Nephron (organoid): ENCODE data around the gene MID1IP1.

Experiments
- H3K27ac Mint-ChIP-seq, 3 experiments: 2 replicates each; pipeline ENCODE4 v1.8.0; 2020; ENCODE audit warnings: mixed read lengths in 3 of 3, mild to moderate bottlenecking in 2 of 3, moderate library complexity in 1 of 3
- H3K27me3 Mint-ChIP-seq: 2 replicates; pipeline ENCODE4 v1.8.0; 2021; ENCODE audit warnings: low read depth, mild to moderate bottlenecking, moderate library complexity, mixed read lengths
- H3K36me3 Mint-ChIP-seq: 2 replicates; pipeline ENCODE4 v1.8.0; 2020; ENCODE audit warnings: low read depth, mixed read lengths
- H3K4me1 Mint-ChIP-seq: 2 replicates; pipeline ENCODE4 v1.8.0; 2020; ENCODE audit warnings: mixed read lengths
- H3K4me3 Mint-ChIP-seq, 3 experiments: 2 replicates each; pipeline ENCODE4 v1.8.0; 2020; ENCODE audit warnings: mild to moderate bottlenecking in 3 of 3, mixed read lengths in 3 of 3, moderate library complexity in 2 of 3
- H3K9me3 Mint-ChIP-seq: 2 replicates; pipeline ENCODE4 v1.8.0; 2020; ENCODE audit warnings: mixed read lengths
- TF ChIP-seq, protein P1 (sequence below), 3 experiments: fragments of 200-600 bp; sonication (generic); IDR thresholded peaks; one replicate each; pipeline ENCODE4 v1.5.0; 2021; ENCODE audit warnings: antibody characterized with exemption in 3 of 3; ENCODE audit not compliant: unreplicated experiment in 3 of 3

MID1IP1 gene

GRCh38 chrX:38839944-38840343 lies 38.7 kb downstream of the MID1IP1 start:
- no peaks in the 10 kb centered on the region for H3K9me3 Mint-ChIP-seq
- no peaks in the 10 kb centered on the region for H3K36me3 Mint-ChIP-seq
- no peak overlapping the region for H3K27ac Mint-ChIP-seq
- H3K27me3 Mint-ChIP-seq: no peaks in the 10 kb centered on the region
- TF ChIP-seq, protein P1, sequence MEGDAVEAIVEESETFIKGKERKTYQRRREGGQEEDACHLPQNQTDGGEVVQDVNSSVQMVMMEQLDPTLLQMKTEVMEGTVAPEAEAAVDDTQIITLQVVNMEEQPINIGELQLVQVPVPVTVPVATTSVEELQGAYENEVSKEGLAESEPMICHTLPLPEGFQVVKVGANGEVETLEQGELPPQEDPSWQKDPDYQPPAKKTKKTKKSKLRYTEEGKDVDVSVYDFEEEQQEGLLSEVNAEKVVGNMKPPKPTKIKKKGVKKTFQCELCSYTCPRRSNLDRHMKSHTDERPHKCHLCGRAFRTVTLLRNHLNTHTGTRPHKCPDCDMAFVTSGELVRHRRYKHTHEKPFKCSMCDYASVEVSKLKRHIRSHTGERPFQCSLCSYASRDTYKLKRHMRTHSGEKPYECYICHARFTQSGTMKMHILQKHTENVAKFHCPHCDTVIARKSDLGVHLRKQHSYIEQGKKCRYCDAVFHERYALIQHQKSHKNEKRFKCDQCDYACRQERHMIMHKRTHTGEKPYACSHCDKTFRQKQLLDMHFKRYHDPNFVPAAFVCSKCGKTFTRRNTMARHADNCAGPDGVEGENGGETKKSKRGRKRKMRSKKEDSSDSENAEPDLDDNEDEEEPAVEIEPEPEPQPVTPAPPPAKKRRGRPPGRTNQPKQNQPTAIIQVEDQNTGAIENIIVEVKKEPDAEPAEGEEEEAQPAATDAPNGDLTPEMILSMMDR (IDR thresholded peaks at IDR 0.05; ENCODE audit: unreplicated experiment in 3 of 3): no peak
- H3K4me1 Mint-ChIP-seq: no peaks in the 10 kb centered on the region
- no peak overlapping the region for H3K4me3 Mint-ChIP-seq

DNA sequence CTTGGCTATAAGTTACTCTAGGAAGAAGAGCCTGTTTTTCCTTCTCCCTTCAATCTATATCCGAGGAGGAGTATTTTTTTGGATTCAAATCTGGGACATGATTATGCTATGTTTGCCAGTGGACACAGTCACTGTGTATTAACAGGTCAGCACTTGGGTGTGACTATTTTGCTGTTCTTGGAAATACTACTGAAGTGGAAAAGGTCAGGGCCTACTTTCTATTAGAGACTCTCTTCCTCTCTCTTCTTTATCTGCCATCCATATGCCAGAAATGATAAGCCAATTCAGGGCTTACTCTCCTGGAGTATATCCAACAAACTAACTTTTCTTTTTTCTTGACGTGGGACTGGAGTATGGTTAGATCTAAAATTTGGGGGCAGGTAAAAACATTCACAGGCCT lies 40.5 kb downstream of the MID1IP1 start:
- no peak overlapping the region for H3K27ac Mint-ChIP-seq
- no peak overlapping the region for H3K4me3 Mint-ChIP-seq
- no peaks in the 10 kb centered on the region for H3K27me3 Mint-ChIP-seq
- H3K36me3 Mint-ChIP-seq: no peaks in the 10 kb centered on the region
- no peaks in the 10 kb centered on the region for H3K9me3 Mint-ChIP-seq
- H3K4me1 Mint-ChIP-seq: no peaks in the 10 kb centered on the region
- TF ChIP-seq, protein P1 (IDR thresholded peaks at IDR 0.05; ENCODE audit: unreplicated experiment in 3 of 3): no peak

GRCh38 chrX:38845426-38845825 lies 44.2 kb downstream of the MID1IP1 start:
- H3K4me3 Mint-ChIP-seq: no peak overlapping the region
- H3K9me3 Mint-ChIP-seq: no peaks in the 10 kb centered on the region
- H3K36me3 Mint-ChIP-seq: no peaks in the 10 kb centered on the region
- no peaks in the 10 kb centered on the region for H3K27me3 Mint-ChIP-seq
- no peak overlapping the region for H3K27ac Mint-ChIP-seq
- TF ChIP-seq, protein P1 (IDR thresholded peaks at IDR 0.05; ENCODE audit: unreplicated experiment in 3 of 3): no peak
- no peaks in the 10 kb centered on the region for H3K4me1 Mint-ChIP-seq

- Mint-ChIP-seq H3K27ac (no peak overlapping the region), H3K27me3 (no peaks in the 10 kb centered on the region), H3K36me3 (no peaks in the 10 kb centered on the region), H3K4me3 (no peak overlapping the region), H3K4me1 (no peaks in the 10 kb centered on the region), H3K9me3 (peaks cover 3% of the 10 kb centered on the region)
- TF ChIP-seq, protein P1 (IDR thresholded peaks at IDR 0.05; ENCODE audit: unreplicated experiment in 3 of 3): no peak
Measured at GRCh38 chrX:38847206-38847902, 46.1 kb downstream of the MID1IP1 start.

GRCh38 chrX:38847903-38848230 lies 46.6 kb downstream of the MID1IP1 start:
- Mint-ChIP-seq H3K9me3 (peaks cover 3% of the 10 kb centered on the region), H3K4me1 (no peaks in the 10 kb centered on the region), H3K27ac (no peak overlapping the region), H3K4me3 (no peak overlapping the region), H3K36me3 (no peaks in the 10 kb centered on the region), H3K27me3 (no peaks in the 10 kb centered on the region)
- TF ChIP-seq, protein P1 (IDR thresholded peaks at IDR 0.05; ENCODE audit: unreplicated experiment in 3 of 3): no peak
